BE2C (cell line): ENCODE results near the gene SHC2.

Source experiments
- DNase-seq: peaks from one replicate; pipeline ENCODE4 v3.0.0-alpha.2; 2020
- H3K27me3 ChIP-seq: fragments of 250-450 bp; sonication (Bioruptor Pico); 2 replicates; pipeline ENCODE4 v1.5.1; 2020; ENCODE audit warnings: mild to moderate bottlenecking
- H3K36me3 ChIP-seq: fragments of 250-450 bp; sonication (Bioruptor Pico); 2 replicates; pipeline ENCODE4 v1.5.1; 2020; ENCODE audit warnings: mild to moderate bottlenecking
- H3K4me1 ChIP-seq: fragments of 250-450 bp; sonication (Bioruptor Pico); 2 replicates; pipeline ENCODE4 v1.5.1; 2020
- H3K4me3 ChIP-seq: 2 replicates; pipeline ENCODE4 v1.5.1; 2011; ENCODE audit warnings: low read depth, low read length
- H3K9me3 ChIP-seq: fragments of 250-450 bp; sonication (Bioruptor Pico); 2 replicates; pipeline ENCODE4 v1.5.1; 2020
- TF ChIP-seq, protein P1 (sequence below): IDR thresholded peaks from 2 replicates; pipeline ENCODE4 v1.5.1; 2012; ENCODE audit warnings: mild to moderate bottlenecking, low read depth, low read length

SHC2 gene

GRCh38 chr19:418761-419671 is 41.8 kb downstream of the SHC2 start:
- H3K9me3 ChIP-seq, result no peaks in the 10 kb centered on the region
- no peak for DNase-seq
- TF ChIP-seq, protein P1, sequence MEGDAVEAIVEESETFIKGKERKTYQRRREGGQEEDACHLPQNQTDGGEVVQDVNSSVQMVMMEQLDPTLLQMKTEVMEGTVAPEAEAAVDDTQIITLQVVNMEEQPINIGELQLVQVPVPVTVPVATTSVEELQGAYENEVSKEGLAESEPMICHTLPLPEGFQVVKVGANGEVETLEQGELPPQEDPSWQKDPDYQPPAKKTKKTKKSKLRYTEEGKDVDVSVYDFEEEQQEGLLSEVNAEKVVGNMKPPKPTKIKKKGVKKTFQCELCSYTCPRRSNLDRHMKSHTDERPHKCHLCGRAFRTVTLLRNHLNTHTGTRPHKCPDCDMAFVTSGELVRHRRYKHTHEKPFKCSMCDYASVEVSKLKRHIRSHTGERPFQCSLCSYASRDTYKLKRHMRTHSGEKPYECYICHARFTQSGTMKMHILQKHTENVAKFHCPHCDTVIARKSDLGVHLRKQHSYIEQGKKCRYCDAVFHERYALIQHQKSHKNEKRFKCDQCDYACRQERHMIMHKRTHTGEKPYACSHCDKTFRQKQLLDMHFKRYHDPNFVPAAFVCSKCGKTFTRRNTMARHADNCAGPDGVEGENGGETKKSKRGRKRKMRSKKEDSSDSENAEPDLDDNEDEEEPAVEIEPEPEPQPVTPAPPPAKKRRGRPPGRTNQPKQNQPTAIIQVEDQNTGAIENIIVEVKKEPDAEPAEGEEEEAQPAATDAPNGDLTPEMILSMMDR, result no peak
- no peaks in the 10 kb centered on the region for H3K36me3 ChIP-seq
- H3K27me3 ChIP-seq, result no peaks in the 10 kb centered on the region
- no peaks in the 10 kb centered on the region for H3K4me1 ChIP-seq
- H3K4me3 ChIP-seq, result no peak overlapping the region

DNA sequence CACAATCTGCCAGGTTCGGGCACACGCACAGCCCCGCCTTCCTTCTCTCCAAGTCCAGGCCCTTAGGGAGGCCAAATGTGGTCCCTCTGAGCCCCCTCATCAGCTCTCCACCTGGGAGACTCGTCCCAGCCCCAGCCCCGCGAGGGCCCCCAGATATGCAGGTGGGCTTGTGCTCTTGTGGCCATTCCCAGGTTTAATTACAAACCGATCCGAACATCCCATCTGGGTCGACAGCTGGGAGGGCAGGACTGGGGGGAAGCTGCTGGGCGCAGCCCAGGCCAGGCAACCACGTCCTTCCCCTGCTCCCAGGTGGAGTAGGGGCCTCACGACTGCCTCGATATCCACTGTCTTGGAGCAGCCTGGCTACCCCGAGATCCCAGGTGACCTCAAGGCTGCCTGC is 44.4 kb downstream of the SHC2 start:
- no peak for DNase-seq
- TF ChIP-seq, protein P1, result no peak
- H3K4me3 ChIP-seq, result no peak overlapping the region
- no peaks in the 10 kb centered on the region for H3K27me3 ChIP-seq
- H3K9me3 ChIP-seq, result no peaks in the 10 kb centered on the region
- H3K4me1 ChIP-seq, result no peaks in the 10 kb centered on the region
- no peaks in the 10 kb centered on the region for H3K36me3 ChIP-seq

DNA sequence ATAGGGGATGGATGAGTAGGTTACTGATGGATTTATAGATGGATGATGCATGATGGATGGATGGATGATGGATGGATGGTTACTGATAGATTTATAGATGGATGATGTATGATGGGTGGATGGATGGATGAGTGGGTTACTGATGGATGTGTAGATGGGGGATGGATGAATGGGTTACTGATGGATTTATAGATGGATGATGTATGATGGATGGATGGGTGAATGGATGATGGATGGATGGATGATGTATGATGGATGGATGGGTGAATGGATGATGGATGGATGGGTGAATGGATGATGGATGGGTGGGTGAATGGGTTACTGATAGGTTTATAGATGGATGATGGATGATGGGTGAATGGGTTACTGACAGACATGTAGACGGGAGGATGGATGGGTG is 45.5 kb downstream of the SHC2 start:
- Histone ChIP-seq H3K4me3 (no peak overlapping the region), H3K9me3 (no peaks in the 10 kb centered on the region), H3K4me1 (no peaks in the 10 kb centered on the region; the same call in 1 of the 2 replicates), H3K36me3 (no peaks in the 10 kb centered on the region), H3K27me3 (0 out of 2 replicates have a peak, but pooled peaks cover 2% of the 10 kb centered on the region)
- TF ChIP-seq, protein P1, result no peak
- DNase-seq, result no peak

GRCh38 chr19:413756-414420 is 46.9 kb downstream of the SHC2 start:
- no peaks in the 10 kb centered on the region for H3K36me3 ChIP-seq
- no peak for DNase-seq
- H3K4me1 ChIP-seq, result peaks cover 11% of the 10 kb centered on the region
- TF ChIP-seq, protein P1, result no peak
- H3K27me3 ChIP-seq, result peaks cover 16% of the 10 kb centered on the region
- no peak overlapping the region for H3K4me3 ChIP-seq
- H3K9me3 ChIP-seq, result no peaks in the 10 kb centered on the region

GRCh38 chr19:412356-413355 is 48.2 kb downstream of the SHC2 start:
- H3K27me3 ChIP-seq, result peaks cover 28% of the 10 kb centered on the region
- TF ChIP-seq, protein P1, result no peak
- H3K36me3 ChIP-seq, result no peaks in the 10 kb centered on the region
- H3K4me1 ChIP-seq, result peaks cover 11% of the 10 kb centered on the region
- H3K4me3 ChIP-seq, result no peak overlapping the region
- no peaks in the 10 kb centered on the region for H3K9me3 ChIP-seq
- no peak for DNase-seq
